Skeletal muscle satellite cell (primary cell): ENCODE measurements around the gene EFNA5.

ENCODE experiments used
- H3K27me3 ChIP-seq: 2 replicates; pipeline ENCODE4 v1.7.0; 2013; ENCODE audit warnings: low read length; ENCODE audit not compliant: control insufficient read depth, insufficient read depth
- H3K36me3 ChIP-seq: 2 replicates; pipeline ENCODE4 v1.7.0; 2013; ENCODE audit warnings: mild to moderate bottlenecking, control low read depth, low read length; ENCODE audit not compliant: insufficient read depth
- H3K4me1 ChIP-seq: 2 replicates; pipeline ENCODE4 v1.7.0; 2013; ENCODE audit warnings: low read length; ENCODE audit not compliant: control insufficient read depth, insufficient read depth
- H3K4me2 ChIP-seq: 2 replicates; pipeline ENCODE4 v1.7.0; 2013; ENCODE audit warnings: mild to moderate bottlenecking, low read length
- H3K4me3 ChIP-seq: 2 replicates; pipeline ENCODE4 v1.7.0; 2013; ENCODE audit warnings: low read length
- H3K9ac ChIP-seq: 2 replicates; pipeline ENCODE4 v1.7.0; 2013; ENCODE audit warnings: mild to moderate bottlenecking, low read depth, low read length, moderate library complexity
- H3K9me3 ChIP-seq: replicated peaks from 2 replicates; pipeline ENCODE4 v1.7.0; 2013; ENCODE audit warnings: mild to moderate bottlenecking, control low read depth, low read length

The EFNA5 gene

GRCh38 chr5:107612541-107612940 is 58.2 kb downstream of the EFNA5 start:
- Histone ChIP-seq H3K9me3 (no peaks in the 10 kb centered on the region), H3K4me3 (no peak overlapping the region), H3K4me2 (no peak overlapping the region), H3K27me3 (no peaks in the 10 kb centered on the region), H3K4me1 (no peaks in the 10 kb centered on the region), H3K36me3 (no peaks in the 10 kb centered on the region), H3K9ac (no peak overlapping the region)

DNA sequence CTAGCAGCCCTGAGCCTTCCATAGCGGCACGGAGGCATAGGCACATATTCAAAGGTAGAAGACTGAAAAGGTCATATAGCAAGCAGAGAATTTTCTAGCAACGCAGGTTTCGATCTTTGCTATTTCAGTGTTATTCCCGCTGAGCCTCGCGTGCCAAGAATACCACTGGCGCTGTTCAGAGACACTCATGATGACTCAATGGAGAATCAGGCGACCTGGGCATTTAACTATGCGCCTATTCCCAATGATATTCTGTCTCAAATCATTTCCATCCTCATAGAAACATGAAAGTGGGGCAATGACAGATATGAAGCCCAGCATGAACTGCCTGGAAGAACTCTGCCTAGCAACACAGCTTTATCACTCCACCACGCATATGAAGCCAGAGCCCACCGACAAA is 59.9 kb downstream of the EFNA5 start:
- H3K9ac ChIP-seq, result no peak overlapping the region
- H3K27me3 ChIP-seq, result no peaks in the 10 kb centered on the region
- no peaks in the 10 kb centered on the region for H3K36me3 ChIP-seq
- no peak overlapping the region for H3K4me3 ChIP-seq
- no peaks in the 10 kb centered on the region for H3K9me3 ChIP-seq
- no peak overlapping the region for H3K4me2 ChIP-seq
- no peaks in the 10 kb centered on the region for H3K4me1 ChIP-seq

- Histone ChIP-seq H3K4me3 (no peak overlapping the region), H3K4me1 (no peaks in the 10 kb centered on the region), H3K4me2 (no peak overlapping the region), H3K9ac (no peak overlapping the region), H3K9me3 (no peaks in the 10 kb centered on the region), H3K36me3 (no peaks in the 10 kb centered on the region), H3K27me3 (no peaks in the 10 kb centered on the region)
Observed at GRCh38 chr5:107607671-107608345, 62.9 kb downstream of the EFNA5 start.

- Histone ChIP-seq H3K27me3 (no peaks in the 10 kb centered on the region), H3K9ac (no peak overlapping the region), H3K9me3 (no peaks in the 10 kb centered on the region), H3K4me3 (no peak overlapping the region), H3K36me3 (no peaks in the 10 kb centered on the region), H3K4me2 (no peak overlapping the region), H3K4me1 (no peaks in the 10 kb centered on the region)
Observed at GRCh38 chr5:107607196-107607595, 63.5 kb downstream of the EFNA5 start.

GRCh38 chr5:107605596-107606125 is 65.1 kb downstream of the EFNA5 start:
- Histone ChIP-seq H3K9ac (no peak overlapping the region), H3K36me3 (no peaks in the 10 kb centered on the region), H3K9me3 (no peaks in the 10 kb centered on the region), H3K4me2 (no peak overlapping the region), H3K4me3 (no peak overlapping the region), H3K27me3 (no peaks in the 10 kb centered on the region), H3K4me1 (no peaks in the 10 kb centered on the region)

- no peaks in the 10 kb centered on the region for H3K27me3 ChIP-seq
- H3K36me3 ChIP-seq, result no peaks in the 10 kb centered on the region
- H3K4me1 ChIP-seq, result no peaks in the 10 kb centered on the region
- no peak overlapping the region for H3K9ac ChIP-seq
- no peak overlapping the region for H3K4me2 ChIP-seq
- H3K4me3 ChIP-seq, result no peak overlapping the region
- H3K9me3 ChIP-seq, result no peaks in the 10 kb centered on the region
Observed at GRCh38 chr5:107604990-107605389, 65.7 kb downstream of the EFNA5 start.

DNA sequence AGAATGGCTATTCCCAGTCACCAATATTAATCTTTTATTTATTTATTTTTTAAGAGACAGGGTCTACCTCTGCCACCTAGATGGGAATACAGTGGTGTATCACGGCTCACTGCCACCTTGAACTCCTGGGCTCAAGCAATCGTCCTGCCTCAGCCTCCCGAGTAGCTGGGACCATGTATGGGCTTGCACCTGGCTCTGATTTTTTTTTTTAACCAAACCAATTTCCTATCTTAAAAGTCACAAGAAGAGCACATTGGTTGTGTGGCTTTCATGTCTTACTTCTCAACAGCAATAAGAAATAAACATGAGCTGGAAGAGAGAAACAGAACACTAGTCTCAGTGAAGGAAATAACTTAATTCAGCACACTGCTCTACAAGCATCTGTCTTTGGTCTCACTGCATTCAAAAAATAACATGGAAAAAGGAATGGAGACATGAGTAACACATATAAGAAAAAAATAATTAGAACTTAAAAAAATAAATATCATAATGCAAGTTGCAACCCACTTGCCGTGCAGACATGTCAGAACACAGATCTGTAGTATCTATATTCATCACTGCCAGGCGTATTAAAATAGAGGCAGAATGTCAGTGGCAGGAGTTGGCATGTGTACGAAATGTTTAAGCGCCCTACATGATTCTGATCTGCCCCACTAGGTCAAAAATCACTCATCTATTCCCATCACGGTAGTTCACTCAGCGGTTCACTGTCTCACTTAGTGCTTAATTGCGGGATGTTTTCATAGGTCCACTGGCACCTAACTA is 66.4 kb downstream of the EFNA5 start:
- no peaks in the 10 kb centered on the region for H3K9me3 ChIP-seq
- H3K4me2 ChIP-seq, result no peak overlapping the region
- no peak overlapping the region for H3K4me3 ChIP-seq
- H3K27me3 ChIP-seq, result no peaks in the 10 kb centered on the region
- no peak overlapping the region for H3K9ac ChIP-seq
- no peaks in the 10 kb centered on the region for H3K36me3 ChIP-seq
- H3K4me1 ChIP-seq, result no peaks in the 10 kb centered on the region

- Histone ChIP-seq H3K4me1 (no peaks in the 10 kb centered on the region), H3K27me3 (no peaks in the 10 kb centered on the region), H3K36me3 (no peaks in the 10 kb centered on the region), H3K9me3 (no peaks in the 10 kb centered on the region), H3K4me2 (no peak overlapping the region), H3K4me3 (no peak overlapping the region), H3K9ac (no peak overlapping the region)
Observed at GRCh38 chr5:107603349-107603748, 67.4 kb downstream of the EFNA5 start.

DNA sequence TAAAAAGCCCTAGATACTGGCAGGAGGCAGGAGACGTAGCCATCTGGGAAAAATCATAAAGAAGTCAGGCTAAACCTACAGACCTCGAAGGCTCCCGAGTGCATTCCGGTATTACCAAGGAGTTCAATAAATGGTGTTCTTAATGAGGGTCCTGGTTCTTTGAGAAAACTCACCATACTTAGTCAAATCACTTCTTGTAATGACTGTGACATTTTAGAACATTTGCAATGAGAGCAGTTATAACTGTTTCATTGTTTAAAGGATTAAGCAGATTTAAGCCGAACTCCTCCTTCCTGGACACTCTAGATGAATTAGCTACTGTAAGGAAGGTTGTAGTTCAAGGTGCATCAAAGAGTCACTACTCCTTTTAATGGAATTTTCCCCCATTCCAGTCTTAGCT is 67.8 kb downstream of the EFNA5 start:
- no peaks in the 10 kb centered on the region for H3K36me3 ChIP-seq
- H3K9me3 ChIP-seq, result no peaks in the 10 kb centered on the region
- H3K27me3 ChIP-seq, result no peaks in the 10 kb centered on the region
- no peak overlapping the region for H3K9ac ChIP-seq
- H3K4me1 ChIP-seq, result no peaks in the 10 kb centered on the region
- no peak overlapping the region for H3K4me2 ChIP-seq
- H3K4me3 ChIP-seq, result no peak overlapping the region

DNA sequence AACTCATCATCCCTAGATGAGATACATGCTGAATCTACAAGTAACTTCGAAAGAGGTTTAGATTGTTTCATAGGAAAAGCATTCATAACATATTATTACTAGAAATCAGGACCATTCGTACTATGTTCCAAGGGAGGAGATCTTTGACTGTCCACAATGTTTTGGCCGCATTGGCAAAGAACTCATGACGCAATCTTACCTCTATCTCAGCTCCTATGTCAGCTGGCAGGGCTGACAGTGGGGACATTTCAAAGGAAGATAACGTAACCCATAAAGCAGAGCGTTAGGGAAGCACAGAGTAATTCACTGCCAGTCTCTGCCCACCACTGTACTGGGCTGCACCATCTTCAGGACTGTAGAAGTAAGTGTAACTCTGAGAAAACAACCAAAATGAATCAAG is 69.7 kb downstream of the EFNA5 start:
- H3K4me1 ChIP-seq, result no peaks in the 10 kb centered on the region
- no peaks in the 10 kb centered on the region for H3K36me3 ChIP-seq
- H3K9me3 ChIP-seq, result no peaks in the 10 kb centered on the region
- H3K27me3 ChIP-seq, result no peaks in the 10 kb centered on the region
- H3K4me2 ChIP-seq, result no peak overlapping the region
- H3K9ac ChIP-seq, result no peak overlapping the region
- H3K4me3 ChIP-seq, result no peak overlapping the region

DNA sequence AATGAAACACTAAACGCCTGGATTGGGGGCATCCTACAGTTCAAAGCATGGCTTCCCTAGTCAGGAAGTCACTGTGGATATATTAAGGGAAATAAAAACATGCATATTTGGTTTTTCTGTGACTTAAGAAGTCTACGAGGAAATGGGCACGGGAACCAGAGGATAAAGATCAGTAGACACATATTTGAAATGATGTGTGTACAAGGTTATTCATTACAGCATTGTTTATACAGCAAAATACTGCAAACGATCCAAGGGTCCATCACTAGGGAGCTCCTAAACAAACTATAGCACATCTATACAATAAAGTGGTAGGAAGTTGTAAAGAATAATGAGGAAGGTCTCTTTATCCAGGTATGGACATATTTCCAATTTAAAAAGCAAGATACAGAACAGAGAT is 71.8 kb downstream of the EFNA5 start:
- H3K4me3 ChIP-seq, result no peak overlapping the region
- H3K36me3 ChIP-seq, result no peaks in the 10 kb centered on the region
- no peaks in the 10 kb centered on the region for H3K9me3 ChIP-seq
- no peak overlapping the region for H3K4me2 ChIP-seq
- no peak overlapping the region for H3K9ac ChIP-seq
- no peaks in the 10 kb centered on the region for H3K27me3 ChIP-seq
- H3K4me1 ChIP-seq, result peaks cover 11% of the 10 kb centered on the region

DNA sequence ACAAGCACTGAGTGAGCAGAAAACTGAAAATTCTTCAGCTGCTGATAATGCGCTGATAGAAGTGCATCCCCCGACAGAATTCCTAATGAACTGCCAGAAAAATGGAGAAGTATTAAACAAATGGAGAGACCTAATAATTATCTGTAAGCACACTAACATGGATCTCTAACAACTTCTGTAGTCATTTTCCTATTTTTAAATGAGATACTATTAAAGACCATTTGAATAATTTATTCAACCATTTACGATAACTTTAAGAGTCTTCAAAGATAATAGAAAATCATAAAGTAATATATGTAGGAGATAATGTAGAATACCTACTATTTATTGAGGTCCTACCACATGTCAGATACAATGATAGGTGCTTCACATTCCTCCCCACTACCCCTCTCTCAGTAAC is 72.9 kb downstream of the EFNA5 start:
- Histone ChIP-seq H3K9me3 (no peaks in the 10 kb centered on the region), H3K4me3 (no peak overlapping the region), H3K27me3 (no peaks in the 10 kb centered on the region), H3K4me1 (peaks cover 11% of the 10 kb centered on the region), H3K4me2 (no peak overlapping the region), H3K36me3 (no peaks in the 10 kb centered on the region), H3K9ac (no peak overlapping the region)
